HG03575 (cell line): ENCODE results near the gene STYXL1.

Source experiments
- ATAC-seq: cut with Tn5 transposase; IDR thresholded peaks from one replicate; pipeline ENCODE4 v1.9.1; 2021; ENCODE audit not compliant: unreplicated experiment, insufficient number of reproducible peaks, low FRiP score; ENCODE audit errors: extremely low read depth

STYXL1 gene

DNA sequence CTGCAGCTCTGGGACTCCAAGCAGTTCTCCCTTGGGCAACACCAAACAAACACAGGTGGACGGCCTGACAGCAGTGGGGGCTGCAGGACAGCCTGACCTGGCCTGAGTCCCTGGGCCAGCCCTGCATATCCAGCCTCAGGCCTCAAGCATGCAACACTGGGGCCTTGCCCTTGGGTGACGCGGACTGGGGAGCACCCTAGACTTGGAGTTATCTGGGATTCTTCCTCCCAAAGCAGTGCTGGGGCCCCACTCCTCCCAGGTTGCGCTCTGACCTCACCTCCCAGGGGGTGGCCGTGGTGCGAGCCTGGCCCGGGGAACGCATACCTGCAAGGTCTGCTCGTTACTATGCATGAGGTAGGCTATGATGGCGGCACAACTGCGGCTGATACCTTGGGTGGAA, 47.2 kb downstream of the STYXL1 start:
- ATAC-seq, result no peak

- ATAC-seq, result no peak
Measured at GRCh38 chr7:75998038-75998437, 49.8 kb downstream of the STYXL1 start.

GRCh38 chr7:75996476-75996875, 51.3 kb downstream of the STYXL1 start:
- ATAC-seq, result no peak

GRCh38 chr7:75995996-75996395, 51.8 kb downstream of the STYXL1 start:
- no peak for ATAC-seq

DNA sequence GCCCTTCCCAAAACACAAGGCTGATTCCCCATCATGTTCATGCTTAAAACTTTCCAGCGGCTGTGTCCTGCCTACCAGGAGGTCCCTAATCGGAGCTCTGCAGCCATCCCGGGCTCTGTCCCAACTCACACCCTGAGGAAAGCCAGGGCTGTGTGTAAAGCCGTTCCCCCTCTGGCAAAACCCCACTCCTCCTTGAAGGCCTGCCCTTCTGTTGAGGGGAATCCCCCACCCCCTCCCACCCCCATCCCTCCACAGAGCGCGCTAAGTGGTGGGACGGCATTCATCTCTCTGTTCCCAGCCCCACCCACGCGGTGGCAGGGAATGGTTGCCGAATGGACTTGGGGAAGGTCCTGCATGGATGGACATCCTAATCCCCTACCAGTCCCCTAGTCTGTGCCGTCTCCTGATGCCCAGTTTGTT, 52.7 kb downstream of the STYXL1 start:
- ATAC-seq, result no peak

- peak; percentile 39 for ATAC-seq
Measured at GRCh38 chr7:75994388-75995051, 53.3 kb downstream of the STYXL1 start, which contains the start of gene TMEM120A. TMEM120A (minus strand) TSS chr7:75994595; CDS start chr7:75994570, 25 bp downstream.

DNA sequence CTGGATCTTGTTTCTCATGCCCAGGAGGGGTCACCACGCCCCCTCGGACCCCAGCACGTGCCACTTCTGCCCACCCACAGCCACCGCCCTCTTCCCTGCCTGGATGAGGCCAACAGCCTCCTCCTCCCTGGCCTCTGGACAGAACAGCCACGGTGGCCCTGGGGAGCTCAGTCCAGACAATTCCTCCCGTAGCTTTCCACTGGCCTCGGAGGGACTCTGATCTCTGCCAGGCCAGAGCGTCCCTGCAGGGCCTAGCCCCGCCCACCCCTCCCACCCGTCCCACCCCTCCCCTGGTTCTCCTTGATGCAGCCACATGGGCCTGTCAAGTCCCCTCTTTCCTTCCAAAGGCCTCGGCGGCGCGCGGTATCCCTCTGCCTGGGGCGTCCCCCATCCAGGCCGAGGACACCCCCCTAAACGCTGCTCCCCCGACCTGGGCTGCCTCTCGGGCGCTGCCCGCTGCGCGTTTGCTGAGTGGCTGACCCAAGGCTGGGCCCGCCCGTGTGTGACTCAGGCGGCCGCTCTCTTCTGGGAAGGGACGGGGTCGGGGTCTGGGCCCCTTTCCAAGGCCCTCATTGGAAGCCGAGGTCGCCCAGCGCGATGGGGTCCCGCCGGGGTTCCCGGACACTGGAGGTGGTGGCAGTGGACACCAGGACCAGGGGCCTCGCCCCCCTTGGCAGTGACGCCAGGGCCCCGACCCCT, 54.0 kb downstream of the STYXL1 start:
- no peak for ATAC-seq

GRCh38 chr7:75992083-75992755, 55.6 kb downstream of the STYXL1 start:
- ATAC-seq, result no peak

DNA sequence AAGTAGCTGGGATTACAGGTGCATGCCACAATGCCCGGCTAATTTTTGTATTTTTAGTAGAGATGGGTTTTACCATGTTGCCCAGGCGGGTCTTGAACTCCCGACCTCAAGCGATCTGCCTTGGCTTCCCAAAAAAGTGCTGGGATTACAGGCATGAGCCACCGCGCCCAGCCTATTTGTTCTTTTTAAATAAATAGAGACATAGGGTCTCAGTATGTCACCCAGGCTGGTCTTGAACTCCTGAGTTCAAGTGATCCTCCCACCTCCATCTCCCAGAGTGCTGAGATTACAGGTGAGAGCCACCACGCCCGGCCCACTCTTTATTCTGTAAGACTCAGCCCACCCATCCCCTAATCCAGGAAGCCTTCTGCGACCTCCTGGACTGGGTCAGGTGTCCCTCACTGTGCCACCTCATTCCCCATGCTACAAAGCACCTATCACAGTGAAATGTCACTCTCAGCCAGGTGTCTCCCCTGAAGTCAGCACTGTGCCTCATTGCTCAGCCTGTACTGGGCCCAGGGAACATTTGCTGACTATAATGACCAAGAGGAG, 56.2 kb downstream of the STYXL1 start:
- ATAC-seq, result no peak

- no peak for ATAC-seq
Measured at GRCh38 chr7:75989500-75990388, 58.1 kb downstream of the STYXL1 start.

DNA sequence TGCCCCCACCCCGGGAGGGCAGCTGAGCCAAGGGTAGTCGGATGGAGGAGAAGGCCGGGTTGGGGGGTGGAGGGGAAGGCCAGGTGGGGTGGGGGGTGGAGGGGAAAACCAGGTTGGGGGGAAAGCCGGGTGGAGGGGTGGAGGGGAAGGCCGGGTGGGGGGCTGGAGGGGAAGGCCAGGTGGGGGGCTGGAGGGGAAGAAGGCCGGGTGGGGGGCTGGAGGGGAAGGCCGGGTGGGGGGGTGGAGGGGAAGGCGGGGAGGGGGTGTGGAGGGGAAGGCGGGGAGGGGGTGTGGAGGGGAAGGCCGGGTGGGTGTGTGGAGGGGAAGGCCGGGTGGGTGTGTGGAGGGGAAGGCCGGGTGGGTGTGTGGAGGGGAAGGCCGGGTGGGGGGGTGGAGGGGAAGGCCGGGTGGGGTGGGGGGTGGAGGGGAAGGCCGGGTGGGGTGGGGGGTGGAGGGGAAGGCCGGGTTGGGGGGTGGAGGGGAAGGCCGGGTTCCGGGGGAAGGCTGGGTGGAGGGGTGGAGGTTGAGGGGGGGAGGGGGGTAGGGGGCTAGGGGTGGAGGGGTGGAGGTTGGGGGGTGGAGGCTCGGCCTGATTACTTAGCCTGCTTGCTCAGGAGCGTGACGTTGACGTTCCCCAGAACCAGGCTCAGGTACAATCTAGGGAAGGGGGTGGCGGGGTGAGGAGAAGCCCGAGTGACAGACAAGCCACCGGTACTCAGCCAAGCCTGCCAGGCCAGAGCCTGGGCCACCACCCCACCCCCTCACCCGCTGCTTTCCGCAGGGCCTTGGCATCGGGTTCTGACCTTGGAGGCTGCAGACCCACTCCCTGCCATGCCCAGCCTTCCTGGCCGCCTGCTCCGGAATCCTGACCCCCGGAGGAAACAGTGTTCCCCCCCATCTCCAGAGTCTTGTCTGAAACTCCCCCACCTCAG, 59.0 kb downstream of the STYXL1 start:
- ATAC-seq, result no peak

DNA sequence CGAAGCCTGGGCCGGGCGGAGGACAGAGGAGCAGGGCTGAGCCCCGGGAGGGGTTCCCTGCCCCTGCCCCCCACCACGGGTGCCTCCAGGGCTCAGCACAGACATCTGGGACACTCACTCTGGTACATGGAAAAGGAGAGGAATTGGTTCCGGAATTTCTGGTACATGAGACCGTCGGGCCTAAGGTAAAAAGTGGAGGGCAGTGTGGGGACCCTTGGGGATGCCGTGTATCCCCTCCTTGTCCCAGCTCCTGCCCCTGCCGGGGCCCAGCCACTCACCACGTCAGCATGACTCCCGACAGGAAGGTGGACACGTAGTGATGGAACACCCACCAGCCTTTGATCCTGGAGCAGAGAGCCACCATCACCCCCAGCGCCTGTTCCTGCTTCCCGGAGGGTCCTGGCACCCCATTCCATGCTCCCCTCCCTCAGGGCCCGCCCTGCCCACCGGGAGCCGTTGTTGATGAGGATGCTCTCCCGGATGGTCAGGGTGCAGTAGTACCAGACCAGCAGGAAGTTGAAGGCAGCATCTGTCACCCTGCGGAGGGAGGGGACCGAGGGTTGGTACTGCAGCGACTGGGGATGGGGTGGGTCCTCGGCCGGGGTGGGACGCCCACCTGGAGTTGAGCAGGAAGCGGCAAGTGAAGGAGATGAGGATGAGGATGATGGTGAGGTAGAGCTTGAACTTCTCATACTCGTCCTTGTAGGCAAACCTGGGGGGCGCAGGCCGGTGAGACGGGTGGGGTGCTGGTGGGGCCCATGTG, 59.8 kb downstream of the STYXL1 start:
- no peak for ATAC-seq

- ATAC-seq, result no peak
Measured at GRCh38 chr7:75987026-75987804, 60.6 kb downstream of the STYXL1 start.

DNA sequence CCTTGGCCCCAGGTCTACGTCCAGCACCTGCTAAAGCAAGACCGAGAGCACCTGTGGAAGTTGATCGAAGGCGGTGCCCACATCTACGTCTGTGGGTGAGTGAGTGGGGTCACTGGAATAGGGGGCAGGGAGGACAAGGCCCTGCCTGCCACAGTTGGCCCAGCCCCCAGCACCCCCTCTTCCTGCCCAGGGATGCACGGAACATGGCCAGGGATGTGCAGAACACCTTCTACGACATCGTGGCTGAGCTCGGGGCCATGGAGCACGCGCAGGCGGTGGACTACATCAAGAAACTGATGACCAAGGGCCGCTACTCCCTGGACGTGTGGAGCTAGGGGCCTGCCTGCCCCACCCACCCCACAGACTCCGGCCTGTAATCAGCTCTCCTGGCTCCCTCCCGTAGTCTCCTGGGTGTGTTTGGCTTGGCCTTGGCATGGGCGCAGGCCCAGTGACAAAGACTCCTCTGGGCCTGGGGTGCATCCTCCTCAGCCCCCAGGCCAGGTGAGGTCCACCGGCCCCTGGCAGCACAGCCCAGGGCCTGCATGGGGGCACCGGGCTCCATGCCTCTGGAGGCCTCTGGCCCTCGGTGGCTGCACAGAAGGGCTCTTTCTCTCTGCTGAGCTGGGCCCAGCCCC, 61.5 kb downstream of the STYXL1 start:
- ATAC-seq, result no peak

DNA sequence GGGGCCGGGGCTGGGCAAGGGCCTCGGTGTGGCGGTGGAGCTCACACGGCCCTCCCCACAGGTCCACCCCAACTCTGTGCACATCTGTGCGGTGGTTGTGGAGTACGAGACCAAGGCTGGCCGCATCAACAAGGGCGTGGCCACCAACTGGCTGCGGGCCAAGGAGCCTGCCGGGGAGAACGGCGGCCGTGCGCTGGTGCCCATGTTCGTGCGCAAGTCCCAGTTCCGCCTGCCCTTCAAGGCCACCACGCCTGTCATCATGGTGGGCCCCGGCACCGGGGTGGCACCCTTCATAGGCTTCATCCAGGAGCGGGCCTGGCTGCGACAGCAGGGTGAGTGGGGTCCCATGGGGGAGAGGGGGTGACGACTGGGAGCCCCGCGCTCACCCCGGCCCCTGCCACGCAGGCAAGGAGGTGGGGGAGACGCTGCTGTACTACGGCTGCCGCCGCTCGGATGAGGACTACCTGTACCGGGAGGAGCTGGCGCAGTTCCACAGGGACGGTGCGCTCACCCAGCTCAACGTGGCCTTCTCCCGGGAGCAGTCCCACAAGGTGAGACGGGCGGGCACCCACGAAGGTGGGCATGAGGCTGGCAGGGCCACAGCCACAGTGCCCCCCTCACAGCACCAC, 62.2 kb downstream of the STYXL1 start:
- ATAC-seq, result no peak
